ENCODE data around the gene TOR2A. TPM values are rescaled to one million over a fixed set of nuclear protein-coding genes. Genes with fewer than 3 reads are reported as not detected.
"Not testable (repeated sequence)": the region's sequence is repeated elsewhere in the genome, so short reads cannot be mapped to it uniquely, and the experiment has no call there.

The TOR2A gene
- 20.7 and 27.7 TPM in 2 replicates for total RNA-seq (2014; rRNA removed; shearing (Covaris generic))
- 24.7 and 27.5 TPM in 2 replicates for polyA plus RNA-seq (2015; cell fraction: cytosol; rRNA removed)
- polyA plus RNA-seq (2015; cell fraction: nucleus; rRNA removed): 18.4 and 20.8 TPM in 2 replicates

GRCh38 chr9:127734747-127735529 is at the start of gene TOR2A:
TOR2A (minus strand) TSS chr9:127735294; CDS start chr9:127735270, 24 bp downstream.
- DNase-seq (ENCODE audit: low read depth): peak; percentile 96

GRCh38 chr9:127783111-127784008 is 48.3 kb upstream of the TOR2A start:
- DNase-seq (ENCODE audit: low read depth): no peak

GRCh38 chr9:127781806-127782205 is 46.7 kb upstream of the TOR2A start:
- DNase-seq (ENCODE audit: low read depth): no peak

GRCh38 chr9:127780909-127781308 is 45.8 kb upstream of the TOR2A start:
- DNase-seq (ENCODE audit: low read depth): not testable (repeated sequence)

GRCh38 chr9:127780126-127780885 is 45.2 kb upstream of the TOR2A start:
- DNase-seq (ENCODE audit: low read depth): no peak

GRCh38 chr9:127779136-127779981 is 44.3 kb upstream of the TOR2A start:
- no peak for DNase-seq (ENCODE audit: low read depth)

- DNase-seq (ENCODE audit: low read depth): no peak
Measured at GRCh38 chr9:127778280-127779135, 43.4 kb upstream of the TOR2A start, which contains the start of gene SH2D3C. SH2D3C (minus strand) TSS chr9:127778666; CDS start chr9:127778627, 39 bp downstream.

- DNase-seq (ENCODE audit: low read depth): no peak
Measured at GRCh38 chr9:127777368-127777980, 42.4 kb upstream of the TOR2A start.

GRCh38 chr9:127776924-127777289 is 41.8 kb upstream of the TOR2A start:
- no peak for DNase-seq (ENCODE audit: low read depth)

GRCh38 chr9:127776195-127776923 is 41.3 kb upstream of the TOR2A start:
- no peak for DNase-seq (ENCODE audit: low read depth)

- DNase-seq (ENCODE audit: low read depth): no peak
Measured at GRCh38 chr9:127773981-127774380, 38.9 kb upstream of the TOR2A start.

GRCh38 chr9:127773272-127773671 is 38.2 kb upstream of the TOR2A start:
- no peak for DNase-seq (ENCODE audit: low read depth)

- no peak for DNase-seq (ENCODE audit: low read depth)
Measured at GRCh38 chr9:127772603-127773002, 37.5 kb upstream of the TOR2A start.

- DNase-seq (ENCODE audit: low read depth): no peak
Measured at GRCh38 chr9:127771570-127772189, 36.6 kb upstream of the TOR2A start.

- DNase-seq (ENCODE audit: low read depth): peak; percentile 95
Measured at GRCh38 chr9:127770905-127771569, 35.9 kb upstream of the TOR2A start.

- DNase-seq (ENCODE audit: low read depth): no peak
Measured at GRCh38 chr9:127770583-127770904, 35.5 kb upstream of the TOR2A start.

GRCh38 chr9:127769929-127770582 is 35.0 kb upstream of the TOR2A start:
- no peak for DNase-seq (ENCODE audit: low read depth)

Measured in HT1080 (cell line).